ENCODE measurements around the gene ODF2L.

Gene ODF2L

GRCh38 chr1:86395751-86396497 is at the start of gene ODF2L:
TSS of gene ODF2L (minus strand) at chr1:86396323. CDS start at chr1:86387027, 9,296 bp downstream.
- Histone ChIP-seq H3K4me2 (peak within 1 kb of the TSS; percentile 77), H3K4me3 (peak within 1 kb of the TSS; percentile 90), H3K27ac (peak within 1 kb of the TSS; percentile 64), H3K9ac (peak within 1 kb of the TSS; percentile 74), H3K9me3 (no peaks in the 10 kb centered on the region), H3K27me3 (no peaks in the 10 kb centered on the region), H3K4me1 (peaks cover 16% of the 10 kb centered on the region), H4K20me1 (no peaks in the 10 kb centered on the region), H3K36me3 (no peaks in the 10 kb centered on the region)
- no peak for TF ChIP-seq Cebpa-rat (IDR thresholded peaks at IDR 0.05)

GRCh38 chr1:86445919-86446318 is 49.8 kb upstream of the ODF2L start:
- Histone ChIP-seq H3K36me3 (no peaks in the 10 kb centered on the region), H3K27ac (no peak overlapping the region), H3K27me3 (no peaks in the 10 kb centered on the region), H3K9ac (no peak overlapping the region), H3K9me3 (no peaks in the 10 kb centered on the region), H3K4me3 (no peak overlapping the region), H3K4me1 (no peaks in the 10 kb centered on the region), H3K4me2 (no peak overlapping the region), H4K20me1 (no peaks in the 10 kb centered on the region)
- no peak for TF ChIP-seq Cebpa-rat (IDR thresholded peaks at IDR 0.05)

- no peaks in the 10 kb centered on the region for H4K20me1 ChIP-seq
- H3K4me3 ChIP-seq, result no peak overlapping the region
- no peaks in the 10 kb centered on the region for H3K9me3 ChIP-seq
- no peaks in the 10 kb centered on the region for H3K36me3 ChIP-seq
- H3K27ac ChIP-seq, result no peak overlapping the region
- no peaks in the 10 kb centered on the region for H3K4me1 ChIP-seq
- H3K9ac ChIP-seq, result no peak overlapping the region
- H3K4me2 ChIP-seq, result no peak overlapping the region
- no peak for TF ChIP-seq Cebpa-rat (IDR thresholded peaks at IDR 0.05)
- no peaks in the 10 kb centered on the region for H3K27me3 ChIP-seq
Measured at GRCh38 chr1:86441997-86442396, 45.9 kb upstream of the ODF2L start.

GRCh38 chr1:86441581-86441980 is 45.5 kb upstream of the ODF2L start:
- H3K4me1 ChIP-seq, result peaks cover 2% of the 10 kb centered on the region; the same call in 1 of the 2 replicates
- H3K9me3 ChIP-seq, result no peaks in the 10 kb centered on the region
- no peak for TF ChIP-seq Cebpa-rat (IDR thresholded peaks at IDR 0.05)
- no peak overlapping the region for H3K9ac ChIP-seq
- no peak overlapping the region for H3K27ac ChIP-seq
- no peak overlapping the region for H3K4me2 ChIP-seq
- H3K4me3 ChIP-seq, result no peak overlapping the region
- no peaks in the 10 kb centered on the region for H3K27me3 ChIP-seq
- no peaks in the 10 kb centered on the region for H3K36me3 ChIP-seq
- no peaks in the 10 kb centered on the region for H4K20me1 ChIP-seq

- no peak overlapping the region for H3K9ac ChIP-seq
- H3K4me3 ChIP-seq, result no peak overlapping the region
- peak overlapping the region; percentile 47 for H3K4me2 ChIP-seq
- no peak for TF ChIP-seq Cebpa-rat (IDR thresholded peaks at IDR 0.05)
- H3K9me3 ChIP-seq, result no peaks in the 10 kb centered on the region
- no peak overlapping the region for H3K27ac ChIP-seq
- peaks cover 14% of the 10 kb centered on the region for H3K4me1 ChIP-seq
- no peaks in the 10 kb centered on the region for H4K20me1 ChIP-seq
- H3K36me3 ChIP-seq, result no peaks in the 10 kb centered on the region
- no peaks in the 10 kb centered on the region for H3K27me3 ChIP-seq
Measured at GRCh38 chr1:86436041-86436440, 39.9 kb upstream of the ODF2L start.

- Histone ChIP-seq H4K20me1 (no peaks in the 10 kb centered on the region), H3K9ac (no peak overlapping the region), H3K27me3 (no peaks in the 10 kb centered on the region), H3K9me3 (no peaks in the 10 kb centered on the region), H3K4me3 (no peak overlapping the region), H3K27ac (no peak overlapping the region), H3K4me1 (peaks cover 16% of the 10 kb centered on the region), H3K4me2 (no peak overlapping the region), H3K36me3 (no peaks in the 10 kb centered on the region)
- TF ChIP-seq Cebpa-rat (IDR thresholded peaks at IDR 0.05), result no peak
Measured at GRCh38 chr1:86435327-86435726, 39.2 kb upstream of the ODF2L start.

- no peak for TF ChIP-seq Cebpa-rat (IDR thresholded peaks at IDR 0.05)
- Histone ChIP-seq H3K4me3 (no peak overlapping the region), H3K36me3 (no peaks in the 10 kb centered on the region), H3K27ac (no peak overlapping the region), H3K4me1 (peaks cover 28% of the 10 kb centered on the region), H3K9me3 (no peaks in the 10 kb centered on the region), H3K27me3 (no peaks in the 10 kb centered on the region), H4K20me1 (no peaks in the 10 kb centered on the region), H3K4me2 (no peak overlapping the region), H3K9ac (no peak overlapping the region)
Measured at GRCh38 chr1:86434059-86434458, 37.9 kb upstream of the ODF2L start.

GRCh38 chr1:86430376-86430775 is 34.3 kb upstream of the ODF2L start:
- Histone ChIP-seq H3K4me1 (peaks cover 18% of the 10 kb centered on the region), H3K27me3 (no peaks in the 10 kb centered on the region), H3K4me2 (peak overlapping the region; percentile 29; the same call in 1 of the 2 replicates), H3K9ac (no peak overlapping the region), H3K36me3 (no peaks in the 10 kb centered on the region), H3K4me3 (no peak overlapping the region), H3K9me3 (no peaks in the 10 kb centered on the region), H3K27ac (no peak overlapping the region), H4K20me1 (no peaks in the 10 kb centered on the region)
- no peak for TF ChIP-seq Cebpa-rat (IDR thresholded peaks at IDR 0.05)

- H3K27me3 ChIP-seq, result no peaks in the 10 kb centered on the region
- H4K20me1 ChIP-seq, result no peaks in the 10 kb centered on the region
- no peak overlapping the region for H3K9ac ChIP-seq
- H3K36me3 ChIP-seq, result no peaks in the 10 kb centered on the region
- no peak overlapping the region for H3K4me3 ChIP-seq
- H3K4me2 ChIP-seq, result peak overlapping the region; percentile 29
- no peaks in the 10 kb centered on the region for H3K9me3 ChIP-seq
- peaks cover 18% of the 10 kb centered on the region for H3K4me1 ChIP-seq
- no peak for TF ChIP-seq Cebpa-rat (IDR thresholded peaks at IDR 0.05)
- no peak overlapping the region for H3K27ac ChIP-seq
Measured at GRCh38 chr1:86429835-86430234, 33.7 kb upstream of the ODF2L start.

GRCh38 chr1:86429122-86429725 is 33.1 kb upstream of the ODF2L start:
- Histone ChIP-seq H3K9me3 (no peaks in the 10 kb centered on the region), H3K9ac (no peak overlapping the region), H3K27ac (no peak overlapping the region), H3K27me3 (no peaks in the 10 kb centered on the region), H4K20me1 (no peaks in the 10 kb centered on the region), H3K4me1 (peaks cover 18% of the 10 kb centered on the region), H3K4me3 (no peak overlapping the region), H3K36me3 (no peaks in the 10 kb centered on the region), H3K4me2 (peak overlapping the region; percentile 29)
- TF ChIP-seq Cebpa-rat (IDR thresholded peaks at IDR 0.05), result no peak
